Mucosa of rectum (tissue), 2 donors: ENCODE data around the gene SRPK3.

ENCODE experiments used
- H3K27ac ChIP-seq, 2 donors: one replicate each; pipeline ENCODE4 v1.7.0; 2013; ENCODE audit warnings: inconsistent platforms in 2 of 2, low read depth in 2 of 2, low read length in 2 of 2
- H3K27me3 ChIP-seq, 2 donors: one replicate each; pipeline ENCODE4 v1.7.0; 2013; ENCODE audit warnings: low read length in 2 of 2; ENCODE audit not compliant: control insufficient read depth in 2 of 2, insufficient read depth in 2 of 2
- H3K36me3 ChIP-seq, 2 donors: one replicate each; pipeline ENCODE4 v1.7.0; 2013; ENCODE audit warnings: low read length in 2 of 2; ENCODE audit not compliant: control insufficient read depth in 2 of 2, insufficient read depth in 2 of 2
- H3K4me1 ChIP-seq, 2 donors: one replicate each; pipeline ENCODE4 v1.7.0; 2013; ENCODE audit warnings: low read length in 2 of 2, mild to moderate bottlenecking in 1 of 2; ENCODE audit not compliant: control insufficient read depth in 2 of 2, insufficient read depth in 2 of 2
- H3K4me3 ChIP-seq, 2 donors: one replicate each; pipeline ENCODE4 v1.7.0; 2013; ENCODE audit warnings: low read length in 2 of 2
- H3K9ac ChIP-seq, 2 donors: one replicate each; pipeline ENCODE4 v1.7.0; 2013; ENCODE audit warnings: low read length in 2 of 2, low read depth in 1 of 2, mild to moderate bottlenecking in 1 of 2
- H3K9me3 ChIP-seq, 2 donors: one replicate each; pipeline ENCODE4 v1.7.0; 2013; ENCODE audit warnings: low read length in 2 of 2; ENCODE audit not compliant: control insufficient read depth in 2 of 2
- donor health status: healthy.
- donor health status: Normal muscosa, but diverticular disease.

The SRPK3 gene, protein sequence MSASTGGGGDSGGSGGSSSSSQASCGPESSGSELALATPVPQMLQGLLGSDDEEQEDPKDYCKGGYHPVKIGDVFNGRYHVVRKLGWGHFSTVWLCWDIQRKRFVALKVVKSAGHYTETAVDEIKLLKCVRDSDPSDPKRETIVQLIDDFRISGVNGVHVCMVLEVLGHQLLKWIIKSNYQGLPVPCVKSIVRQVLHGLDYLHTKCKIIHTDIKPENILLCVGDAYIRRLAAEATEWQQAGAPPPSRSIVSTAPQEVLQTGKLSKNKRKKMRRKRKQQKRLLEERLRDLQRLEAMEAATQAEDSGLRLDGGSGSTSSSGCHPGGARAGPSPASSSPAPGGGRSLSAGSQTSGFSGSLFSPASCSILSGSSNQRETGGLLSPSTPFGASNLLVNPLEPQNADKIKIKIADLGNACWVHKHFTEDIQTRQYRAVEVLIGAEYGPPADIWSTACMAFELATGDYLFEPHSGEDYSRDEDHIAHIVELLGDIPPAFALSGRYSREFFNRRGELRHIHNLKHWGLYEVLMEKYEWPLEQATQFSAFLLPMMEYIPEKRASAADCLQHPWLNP

DNA sequence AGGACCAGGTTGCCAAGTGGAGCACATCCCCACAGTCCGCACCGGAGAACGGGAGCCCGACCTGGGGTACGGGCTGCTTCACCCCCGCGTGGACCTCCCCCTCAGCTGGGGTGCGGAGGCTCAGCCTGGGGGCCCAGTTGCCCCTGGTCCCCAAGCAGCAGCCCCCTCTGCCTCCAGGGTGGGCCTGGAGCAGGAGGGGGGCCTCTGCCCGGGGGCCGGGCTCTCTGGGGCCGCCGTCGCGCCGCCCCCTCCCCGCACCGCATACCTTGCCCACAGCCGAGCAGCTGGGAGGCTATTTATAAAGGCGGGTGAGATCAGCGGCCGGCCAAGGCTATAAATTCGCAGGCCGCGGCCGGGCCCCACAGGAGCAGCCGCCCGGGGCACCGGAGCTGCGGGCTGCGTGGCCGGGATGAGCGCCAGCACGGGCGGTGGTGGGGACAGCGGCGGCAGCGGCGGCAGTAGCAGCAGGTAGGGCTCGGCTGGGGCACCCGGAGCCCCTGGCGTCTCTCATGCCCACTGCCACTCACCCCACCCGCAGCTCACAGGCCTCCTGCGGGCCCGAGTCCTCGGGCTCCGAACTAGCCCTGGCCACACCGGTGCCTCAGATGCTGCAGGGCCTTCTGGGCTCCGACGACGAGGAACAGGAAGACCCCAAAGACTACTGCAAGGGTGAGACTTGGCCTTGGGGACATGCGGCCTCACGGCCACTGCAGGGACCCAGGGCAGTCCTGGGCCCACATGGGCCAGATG lies at the start of gene SRPK3:
SRPK3 (plus strand) TSS at position 364 of the 750 bp plus-strand sequence; CDS start at position 410, 46 bp downstream.
- no peaks in the 10 kb centered on the region for H3K9me3 ChIP-seq
- peak within 1 kb of the TSS in 1 of 2 donors; percentile 37 for H3K9ac ChIP-seq
- H3K27ac ChIP-seq, result no peak within 1 kb of the TSS
- H3K36me3 ChIP-seq, result peaks cover 0 to 3% of the 10 kb centered on the region in 2 donors
- no peak within 1 kb of the TSS for H3K4me3 ChIP-seq
- H3K27me3 ChIP-seq, result peaks cover 2 to 6% of the 10 kb centered on the region in 2 donors
- H3K4me1 ChIP-seq, result peaks cover 3% of the 10 kb centered on the region in 2 donors

DNA sequence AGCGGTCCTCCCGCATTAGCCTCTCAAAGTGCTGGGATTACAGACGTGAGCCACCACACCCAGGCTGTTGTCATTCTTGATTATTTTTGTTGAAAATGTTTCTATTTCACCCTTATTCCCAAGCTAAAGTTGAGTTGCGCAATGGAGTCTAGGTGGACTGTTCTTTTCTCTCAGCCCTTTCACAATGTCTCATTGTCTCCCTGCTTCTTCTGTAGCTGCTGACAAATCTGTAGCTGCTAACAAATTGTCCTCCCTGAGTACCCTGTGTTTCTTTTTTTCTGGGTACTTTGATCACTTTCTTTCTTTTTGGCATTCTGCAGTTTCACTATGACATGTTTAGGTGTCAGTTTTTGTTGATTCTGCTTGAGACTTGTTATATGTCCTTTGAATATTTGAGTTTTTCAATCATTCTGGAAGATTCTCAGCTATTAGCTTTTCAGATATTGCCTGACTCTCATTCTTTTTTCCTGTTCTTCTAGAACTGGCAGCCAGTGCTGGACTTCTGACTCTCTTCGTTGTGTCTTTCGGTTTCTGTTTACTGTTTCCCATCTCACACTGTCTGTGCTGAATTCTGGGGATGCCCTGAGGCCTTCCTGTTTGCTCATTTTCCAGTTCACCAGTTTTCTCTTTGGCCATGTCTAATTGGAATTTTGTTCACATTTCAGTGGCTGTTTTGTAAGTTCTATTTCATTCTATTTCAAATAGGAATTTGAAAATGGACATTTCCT lies 49.6 kb upstream of the SRPK3 start:
- no peak overlapping the region for H3K27ac ChIP-seq
- H3K9me3 ChIP-seq, result peaks cover 0 to 4% of the 10 kb centered on the region in 2 donors
- H3K9ac ChIP-seq, result no peak overlapping the region
- H3K4me3 ChIP-seq, result no peak overlapping the region
- no peaks in the 10 kb centered on the region for H3K27me3 ChIP-seq
- no peaks in the 10 kb centered on the region for H3K36me3 ChIP-seq
- peaks cover 19 to 20% of the 10 kb centered on the region in 2 donors for H3K4me1 ChIP-seq

DNA sequence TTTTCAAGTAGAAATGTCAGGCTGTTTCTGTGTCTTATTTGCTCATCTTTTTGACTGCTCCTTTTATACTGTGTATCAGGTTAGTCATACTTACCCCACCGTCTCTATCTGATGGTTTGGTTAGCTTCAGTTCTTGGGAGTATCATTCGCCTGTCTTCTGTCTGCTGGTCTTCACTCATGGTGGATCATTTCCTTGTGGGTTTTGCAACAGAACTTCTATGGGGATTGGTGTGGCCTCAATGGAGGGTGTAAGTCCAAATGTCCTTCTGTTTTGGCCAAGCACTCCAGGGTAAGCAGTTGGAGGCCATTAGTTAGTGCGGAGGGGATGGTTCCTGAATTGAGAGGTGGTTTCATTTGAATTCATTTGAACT lies 49.0 kb upstream of the SRPK3 start:
- Histone ChIP-seq H3K9me3 (peaks cover 0 to 4% of the 10 kb centered on the region in 2 donors), H3K36me3 (no peaks in the 10 kb centered on the region), H3K9ac (no peak overlapping the region), H3K4me1 (peaks cover 14 to 15% of the 10 kb centered on the region in 2 donors), H3K4me3 (no peak overlapping the region), H3K27ac (peak overlapping the region in 1 of 2 donors; percentile 28), H3K27me3 (no peaks in the 10 kb centered on the region)

DNA sequence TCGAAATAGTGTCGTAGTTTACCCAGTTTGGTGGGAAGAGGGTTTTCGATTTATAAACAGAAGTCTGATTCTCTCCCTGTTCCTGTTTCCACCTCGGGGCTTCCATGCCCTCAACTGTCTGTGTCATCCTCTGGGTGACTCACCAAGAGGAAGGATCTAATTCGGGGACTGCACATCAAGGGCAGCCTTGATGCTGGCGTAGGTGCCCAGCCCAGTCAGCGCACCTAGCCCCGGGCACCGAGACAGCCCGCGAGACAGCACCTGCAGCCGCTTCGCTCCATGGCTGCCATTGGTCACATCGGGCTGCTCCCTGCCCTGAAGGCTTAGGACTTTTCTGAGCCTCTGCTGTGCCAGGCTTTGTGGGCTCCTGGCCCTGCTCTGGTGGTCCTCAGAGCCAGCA lies 48.4 kb upstream of the SRPK3 start:
- Histone ChIP-seq H3K36me3 (no peaks in the 10 kb centered on the region), H3K9me3 (peaks cover 0 to 4% of the 10 kb centered on the region in 2 donors), H3K4me3 (no peak overlapping the region), H3K27me3 (no peaks in the 10 kb centered on the region), H3K27ac (peak overlapping the region in 1 of 2 donors; percentile 28), H3K4me1 (peaks cover 8 to 9% of the 10 kb centered on the region in 2 donors), H3K9ac (no peak overlapping the region)

DNA sequence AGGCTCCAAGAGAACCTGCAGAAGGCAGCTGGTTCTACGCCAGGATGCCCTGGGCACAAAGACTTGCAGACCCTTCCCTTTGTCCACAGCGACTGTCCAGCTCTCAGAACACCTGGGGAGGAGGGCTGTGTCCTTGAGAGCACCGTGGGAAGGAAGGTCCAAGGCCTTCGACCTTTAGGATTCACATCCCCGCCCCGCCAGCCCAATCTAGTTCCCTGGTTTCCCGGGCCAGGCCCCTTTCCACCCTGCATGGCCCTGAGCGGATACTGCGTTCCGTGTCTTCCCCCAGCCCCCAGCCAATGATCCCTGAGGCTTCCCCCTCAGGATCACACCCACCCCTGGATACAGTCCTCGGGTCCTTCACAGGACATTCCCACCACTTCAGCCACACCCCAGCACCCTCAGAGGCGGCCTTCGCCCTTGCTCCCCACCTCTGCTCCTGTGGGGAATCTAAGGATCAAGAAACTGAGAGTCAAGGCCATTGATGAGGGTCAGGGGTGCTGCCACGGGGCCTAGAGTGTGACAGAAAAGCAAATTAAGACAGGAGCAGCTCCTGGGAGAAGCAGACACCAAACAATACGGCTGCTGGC lies 47.1 kb upstream of the SRPK3 start:
- no peaks in the 10 kb centered on the region for H3K36me3 ChIP-seq
- no peak overlapping the region for H3K4me3 ChIP-seq
- peaks cover 0 to 4% of the 10 kb centered on the region in 2 donors for H3K9me3 ChIP-seq
- no peak overlapping the region for H3K27ac ChIP-seq
- no peaks in the 10 kb centered on the region for H3K4me1 ChIP-seq
- no peak overlapping the region for H3K9ac ChIP-seq
- no peaks in the 10 kb centered on the region for H3K27me3 ChIP-seq

DNA sequence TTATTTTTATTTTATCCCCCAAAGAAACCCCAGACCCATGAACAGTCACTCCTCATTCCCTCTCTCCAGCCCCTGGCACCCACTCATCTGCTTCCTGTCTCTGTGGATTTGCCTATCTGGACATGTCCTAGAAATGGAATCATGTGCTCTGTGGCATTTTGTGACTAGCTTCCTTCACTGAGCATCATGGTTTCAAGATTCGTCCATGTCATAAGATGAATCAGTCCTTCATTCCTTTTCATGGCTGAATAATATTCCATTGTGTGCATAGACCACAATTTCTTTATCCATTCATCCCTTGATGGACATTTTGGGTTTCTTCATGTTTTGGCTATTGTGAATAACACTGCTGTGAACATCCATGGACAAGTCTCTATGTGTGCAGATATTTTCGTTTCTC lies 46.0 kb upstream of the SRPK3 start:
- Histone ChIP-seq H3K27me3 (no peaks in the 10 kb centered on the region), H3K36me3 (no peaks in the 10 kb centered on the region), H3K27ac (no peak overlapping the region), H3K9me3 (peaks cover 0 to 4% of the 10 kb centered on the region in 2 donors), H3K4me3 (no peak overlapping the region), H3K9ac (no peak overlapping the region), H3K4me1 (no peaks in the 10 kb centered on the region)

DNA sequence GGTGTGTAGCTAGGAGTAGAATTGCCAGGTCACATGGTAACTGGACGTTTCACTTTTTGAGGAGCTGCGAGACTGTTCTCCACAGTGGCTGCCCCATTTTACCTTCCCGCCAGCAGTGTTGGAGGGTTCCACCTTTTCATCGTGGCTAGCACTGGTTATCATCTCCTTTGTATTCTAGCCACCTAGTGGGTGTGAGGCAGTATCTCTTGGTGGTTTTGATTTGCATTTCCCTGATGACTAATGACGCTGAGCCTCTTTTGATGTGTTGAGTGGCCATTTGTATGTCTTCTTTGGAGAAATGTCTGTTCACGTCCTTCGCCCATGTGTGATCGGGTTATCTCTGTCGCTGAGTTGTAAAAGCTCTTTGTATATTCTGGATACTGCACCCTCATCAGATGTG lies 45.6 kb upstream of the SRPK3 start:
- Histone ChIP-seq H3K9me3 (peaks cover 0 to 4% of the 10 kb centered on the region in 2 donors), H3K36me3 (no peaks in the 10 kb centered on the region), H3K27ac (no peak overlapping the region), H3K9ac (no peak overlapping the region), H3K27me3 (no peaks in the 10 kb centered on the region), H3K4me1 (no peaks in the 10 kb centered on the region), H3K4me3 (no peak overlapping the region)

DNA sequence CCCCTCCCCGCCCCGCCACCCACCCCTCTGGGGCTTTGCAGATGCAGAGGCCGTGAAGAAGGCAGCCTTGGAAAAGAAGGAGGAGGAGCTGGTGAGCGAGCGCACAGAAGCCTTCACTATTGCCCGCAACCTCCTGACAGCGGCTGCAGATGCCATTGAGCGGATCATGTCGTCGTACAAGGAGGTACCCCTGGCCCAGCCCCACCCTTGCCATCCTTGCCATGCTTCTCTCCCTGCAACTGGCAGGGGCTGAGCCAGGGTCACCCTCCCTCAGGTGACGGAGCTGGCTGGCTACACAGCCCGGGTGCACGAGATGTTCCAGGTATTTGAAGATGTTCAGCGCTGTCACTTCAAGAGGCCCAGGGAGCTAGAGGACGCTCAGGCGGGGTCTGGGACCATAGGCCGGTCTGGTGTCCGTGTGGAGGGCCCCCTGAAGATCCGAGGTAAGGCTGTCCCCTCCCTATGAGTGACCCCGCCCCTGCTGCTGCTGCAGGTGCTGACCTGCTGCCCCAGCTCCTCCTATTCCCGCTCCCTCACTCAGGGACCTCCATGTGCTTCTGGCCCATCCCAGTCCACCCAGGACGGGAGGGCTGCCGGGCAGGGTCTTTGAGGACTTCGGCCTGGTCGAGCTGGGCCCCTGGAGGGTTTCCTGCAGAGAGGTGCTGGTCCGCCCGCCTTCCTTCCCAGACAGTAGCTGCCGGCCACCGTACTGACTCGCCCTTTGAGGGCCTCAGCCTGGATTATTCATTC lies 44.6 kb upstream of the SRPK3 start:
- Histone ChIP-seq H3K27ac (no peak overlapping the region), H3K4me3 (no peak overlapping the region), H3K27me3 (no peaks in the 10 kb centered on the region), H3K4me1 (no peaks in the 10 kb centered on the region), H3K36me3 (no peaks in the 10 kb centered on the region), H3K9me3 (peaks cover 0 to 4% of the 10 kb centered on the region in 2 donors), H3K9ac (no peak overlapping the region)

DNA sequence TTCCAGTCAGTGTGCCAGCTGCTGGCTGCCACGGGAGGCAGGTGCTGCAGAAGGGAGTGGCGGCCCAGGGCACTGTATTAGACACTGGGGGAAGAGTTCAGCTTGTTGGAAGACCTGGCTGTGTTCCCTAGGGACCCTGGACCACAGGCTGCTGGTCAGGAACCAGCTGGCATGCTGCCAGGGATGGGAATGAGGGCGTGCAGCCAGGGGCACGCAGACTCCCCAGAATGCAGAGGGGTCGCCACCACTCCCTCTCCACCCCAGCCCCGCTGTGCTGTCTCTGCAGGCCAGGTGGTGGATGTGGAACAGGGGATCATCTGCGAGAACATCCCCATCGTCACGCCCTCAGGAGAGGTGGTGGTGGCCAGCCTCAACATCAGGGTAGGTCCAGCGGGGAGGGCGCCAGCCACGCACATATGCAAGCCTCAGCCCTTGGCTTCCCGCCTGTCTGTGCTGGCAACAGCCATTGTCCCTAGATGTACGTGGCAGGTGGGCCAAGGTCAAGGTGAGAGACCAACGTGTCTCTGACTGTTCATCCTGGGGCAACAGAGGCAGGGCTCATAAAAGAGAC lies 43.9 kb upstream of the SRPK3 start:
- no peak overlapping the region for H3K27ac ChIP-seq
- no peak overlapping the region for H3K4me3 ChIP-seq
- no peaks in the 10 kb centered on the region for H3K36me3 ChIP-seq
- H3K9ac ChIP-seq, result no peak overlapping the region
- H3K9me3 ChIP-seq, result peaks cover 0 to 2% of the 10 kb centered on the region in 2 donors
- no peaks in the 10 kb centered on the region for H3K4me1 ChIP-seq
- no peaks in the 10 kb centered on the region for H3K27me3 ChIP-seq
